H1 (cell line): ENCODE data around the gene MIPEP. TPM values are rescaled to one million over a fixed set of nuclear protein-coding genes. Genes with fewer than 3 reads are reported as not detected.

Experiments used
- CTCF ChIA-PET: fragments of 300-600 bp; sonication (Branson Sonifier 250); formaldehyde crosslinking; loops from one replicate; lab custom pipeline; 2021; ENCODE audit not compliant: partially characterized antibody; lab: Charles Lee
- POLR2A ChIA-PET: fragments of 300-600 bp; sonication (Branson Sonifier 250); formaldehyde crosslinking; loops from one replicate; lab custom pipeline; 2021; ENCODE audit warnings: inconsistent platforms; ENCODE audit not compliant: partially characterized antibody; lab: Charles Lee
- DNase-seq, 2 experiments: peaks; one replicate each; pipeline versions ENCODE4 v3.0.0 to v3.0.0-alpha.2; 2010 to 2022; ENCODE audit warnings: low spot score in 2 of 2, low read depth in 1 of 2, mixed read lengths in 1 of 2
- FAIRE-seq: peaks from 2 replicates; lab custom pipeline; 2011; peaks lifted over from hg19 to GRCh38; lab: Jason Lieb, UNC
- H2AFZ ChIP-seq: 2 replicates; pipeline ENCODE4 v1.8.1; 2012; ENCODE audit warnings: low read length, inconsistent platforms
- H2AK5ac ChIP-seq: 2 replicates; pipeline ENCODE4 v1.6.1; 2013; ENCODE audit warnings: low read depth, low read length
- H2BK120ac ChIP-seq: replicated peaks from 2 replicates; pipeline ENCODE3; 2013; ENCODE audit warnings: low read depth, low read length, inconsistent platforms
- H2BK12ac ChIP-seq: 2 replicates; pipeline ENCODE4 v1.6.1; 2013; ENCODE audit warnings: low read depth, low read length
- H2BK15ac ChIP-seq: 2 replicates; pipeline ENCODE4 v1.6.1; 2013; ENCODE audit warnings: low read length
- H2BK20ac ChIP-seq: 2 replicates; pipeline ENCODE4 v1.6.1; 2013; ENCODE audit warnings: low read length
- H2BK5ac ChIP-seq: 2 replicates; pipeline ENCODE4 v1.6.1; 2013; ENCODE audit warnings: low read depth, low read length
- H3K14ac ChIP-seq: 2 replicates; pipeline ENCODE4 v1.6.1; 2013; ENCODE audit warnings: inconsistent platforms; ENCODE audit not compliant: insufficient read length
- H3K18ac ChIP-seq: 2 replicates; pipeline ENCODE4 v1.6.1; 2013; ENCODE audit warnings: low read length; ENCODE audit errors: extremely low read depth
- H3K23ac ChIP-seq: 2 replicates; pipeline ENCODE4 v1.6.1; 2013; ENCODE audit warnings: inconsistent platforms; ENCODE audit not compliant: insufficient read length
- H3K23me2 ChIP-seq: 2 replicates; pipeline ENCODE4 v1.6.1; 2013; ENCODE audit warnings: low read depth, low read length
- H3K27ac ChIP-seq: 2 replicates; pipeline ENCODE4 v1.6.1; 2011; ENCODE audit warnings: low read depth, low read length, inconsistent platforms
- H3K27me3 ChIP-seq, 4 experiments: replicated peaks in 1 of 4; 1 replicate in 1 of 4; 2 replicates in 3 of 4; pipeline versions ENCODE4 v1.6.1 to v1.8.1; 2011 to 2013; ENCODE audit warnings: low read length in 3 of 4, mild to moderate bottlenecking in 3 of 4, inconsistent platforms in 2 of 4, mixed read lengths in 2 of 4, moderate library complexity in 1 of 4; ENCODE audit not compliant: control insufficient read depth in 3 of 4, insufficient read depth in 3 of 4; ENCODE audit errors: extremely low read depth in 1 of 4
- H3K36me3 ChIP-seq, 4 experiments: 2 replicates each; pipeline versions ENCODE4 v1.6.1 to v1.8.1; 2011 to 2013; ENCODE audit warnings: mild to moderate bottlenecking in 4 of 4, low read length in 3 of 4, moderate library complexity in 2 of 4, control low read depth in 1 of 4, inconsistent platforms in 1 of 4; ENCODE audit not compliant: insufficient read depth in 4 of 4, control insufficient read depth in 2 of 4
- H3K4ac ChIP-seq: replicated peaks from 2 replicates; pipeline ENCODE3; 2013; ENCODE audit warnings: low read length, low read depth, mixed read lengths, inconsistent platforms; ENCODE audit not compliant: insufficient read length
- H3K4me1 ChIP-seq, 4 experiments: replicated peaks in 1 of 4; 1 replicate in 1 of 4; 2 replicates in 3 of 4; pipeline versions ENCODE4 v1.6.1 to v1.8.1; 2011 to 2013; ENCODE audit warnings: low read length in 3 of 4, inconsistent platforms in 2 of 4, mixed read lengths in 1 of 4; ENCODE audit not compliant: insufficient read depth in 4 of 4, control insufficient read depth in 3 of 4
- H3K4me2 ChIP-seq, 2 experiments: 2 replicates each; pipeline versions ENCODE4 v1.6.1 to v1.8.1; 2011 to 2013; ENCODE audit warnings: low read depth in 2 of 2, low read length in 2 of 2, control low read depth in 1 of 2, inconsistent platforms in 1 of 2, mild to moderate bottlenecking in 1 of 2; ENCODE audit not compliant: insufficient read depth in 1 of 2
- H3K4me3 ChIP-seq, 4 experiments: fragments of 200-600, 300-600 bp in 1 of 4; sonication (generic), shearing (Covaris generic), sonication (Bioruptor Twin) in 1 of 4; 2 replicates each; pipeline versions ENCODE4 v1.5.1 to v1.8.1; 2011 to 2016; ENCODE audit warnings: low read length in 4 of 4, low read depth in 3 of 4, control low read depth in 2 of 4, inconsistent platforms in 2 of 4, mild to moderate bottlenecking in 2 of 4, mixed read lengths in 1 of 4, moderate library complexity in 1 of 4; ENCODE audit not compliant: insufficient read depth in 2 of 4; ENCODE audit errors: extremely low read depth in 1 of 4
- H3K56ac ChIP-seq: replicated peaks from 2 replicates; pipeline ENCODE3; 2013; ENCODE audit warnings: low read depth, mild to moderate bottlenecking, mixed read lengths, low read length, inconsistent platforms; ENCODE audit not compliant: insufficient read length
- H3K79me1 ChIP-seq: 2 replicates; pipeline ENCODE4 v1.6.1; 2013; ENCODE audit warnings: low read depth, low read length, control low read depth
- H3K79me2 ChIP-seq, 2 experiments: 2 replicates each; pipeline versions ENCODE4 v1.6.1 to v1.8.1; 2012 to 2013; ENCODE audit warnings: low read length in 2 of 2, mild to moderate bottlenecking in 2 of 2, inconsistent platforms in 1 of 2; ENCODE audit not compliant: insufficient read depth in 2 of 2, control insufficient read depth in 1 of 2
- H3K9ac ChIP-seq, 4 experiments: replicated peaks in 1 of 4; 1 replicate in 1 of 4; 2 replicates in 3 of 4; pipeline versions ENCODE4 v1.6.1 to v1.8.1; 2011 to 2013; ENCODE audit warnings: low read depth in 3 of 4, low read length in 3 of 4, control low read depth in 2 of 4, mild to moderate bottlenecking in 2 of 4, moderate library complexity in 2 of 4, inconsistent platforms in 1 of 4; ENCODE audit errors: extremely low read depth in 1 of 4
- H3K9me3 ChIP-seq, 2 experiments: 2 replicates each; pipeline versions ENCODE4 v1.6.1 to v1.8.1; 2012 to 2013; ENCODE audit warnings: mild to moderate bottlenecking in 2 of 2, moderate library complexity in 2 of 2, control low read depth in 1 of 2, inconsistent platforms in 1 of 2, low read depth in 1 of 2, low read length in 1 of 2, mixed read lengths in 1 of 2; ENCODE audit not compliant: insufficient read depth in 2 of 2
- H4K20me1 ChIP-seq, 2 experiments: replicated peaks in 1 of 2; 2 replicates each; pipeline versions ENCODE3 to v1.8.1; 2011 to 2013; ENCODE audit warnings: inconsistent platforms in 2 of 2, low read length in 2 of 2, mild to moderate bottlenecking in 1 of 2; ENCODE audit not compliant: insufficient read depth in 2 of 2, control insufficient read depth in 1 of 2
- H4K5ac ChIP-seq: 2 replicates; pipeline ENCODE4 v1.6.1; 2013; ENCODE audit warnings: low read length, low read depth, mixed read lengths, inconsistent platforms; ENCODE audit not compliant: insufficient read length
- H4K8ac ChIP-seq: 2 replicates; pipeline ENCODE4 v1.8.0; 2013; ENCODE audit warnings: mild to moderate bottlenecking, moderate library complexity, low read length, inconsistent platforms; ENCODE audit not compliant: insufficient read depth; ENCODE audit errors: extremely low read depth
- H4K91ac ChIP-seq: replicated peaks from 2 replicates; pipeline ENCODE3; 2013; ENCODE audit warnings: low read length, mixed read lengths, inconsistent platforms; ENCODE audit not compliant: insufficient read length
- CEBPB ChIP-seq: IDR thresholded peaks from 2 replicates; pipeline ENCODE4 v1.6.1; 2012; ENCODE audit warnings: low read depth, low read length
- CHD2 ChIP-seq: IDR thresholded peaks from 2 replicates; pipeline ENCODE4 v1.6.1; 2012; ENCODE audit warnings: low read length, improper control_type of control experiment
- CTCF ChIP-seq, 3 experiments: IDR thresholded peaks; 1 replicate in 2 of 3; 2 replicates in 1 of 3; pipeline versions ENCODE4 v1.5.1 to v1.6.1; 2011; ENCODE audit warnings: low read length in 3 of 3, mild to moderate bottlenecking in 3 of 3, inconsistent platforms in 2 of 3, low read depth in 1 of 3, moderate library complexity in 1 of 3; ENCODE audit not compliant: insufficient read depth in 1 of 3; ENCODE audit errors: control extremely low read depth in 1 of 3
- SP1 ChIP-seq: IDR thresholded peaks from 2 replicates; pipeline ENCODE4 v1.6.1; 2011; ENCODE audit warnings: low read depth, low read length
- ZNF274 ChIP-seq: IDR thresholded peaks from 2 replicates; pipeline ENCODE4 v1.7.0; 2012; ENCODE audit warnings: low read length, borderline replicate concordance; ENCODE audit errors: extremely low read depth
- WGBS, 2 experiments: shearing (Covaris generic) in 1 of 2; methylation state at CpG; one replicate each; pipeline versions ENCODE4 v1.1.6 to v1.1.7; 2013 to 2015; ENCODE audit warnings: low lambda C conversion rate in 2 of 2, mixed read lengths in 2 of 2, inconsistent platforms in 1 of 2, low coverage in 1 of 2, missing lambda C conversion rate in 1 of 2; ENCODE audit not compliant: insufficient replicate concordance in 2 of 2, insufficient coverage in 1 of 2, insufficient read length in 1 of 2; ENCODE audit errors: extremely low coverage in 1 of 2, missing lambda C conversion rate in 1 of 2; 5-methylcytosine and 5-hydroxymethylcytosine counted together
- polyA plus RNA-seq, 7 experiments: library from polyadenylated mRNA; depleted of rRNA in 3 of 7; stranded (reverse) in 5 of 7; unstranded in 2 of 7; fragments of >200 nt in 5 of 7; fragments of 200-250 nt in 2 of 7; gene quantifications; 1 replicate in 5 of 7; 2 replicates in 1 of 7; 4 replicates in 1 of 7; pipeline versions ENCODE4 v1.2.1 to v1.2.3, GENCODE V29; 2011 to 2013; ENCODE audit warnings: missing spikeins in 2 of 7, mixed read lengths in 2 of 7
- total RNA-seq: library from RNA; stranded (reverse); fragmentation: NEBNext Ultra II Directional; extraction: Animal tissue kit (Norgen Biotek cat#: 25700); gene quantifications from 2 replicates; pipeline ENCODE4 v1.2.1, GENCODE V29; 2021

The MIPEP gene
- total and polyA plus RNA-seq, 2 of the 8 experiments (the other 6 are each of a cell fraction or from before 2014, with no cell fraction given) = 24.0 to 24.2 TPM

GRCh38 chr13:23810685-23811240 is 78.4 kb downstream of the MIPEP start:
- 83% methylated on average over 7 of the region's 7 CpGs; no CpG with 5 or more reads in 1 of the 2 experiments for WGBS, 2 experiments
- Histone ChIP-seq H3K4me1 (peaks cover 0 to 6% (median 0%) of the 10 kb centered on the region in 4 experiments; a peak in 1 of 7 replicates), H3K4ac (no peak overlapping the region), H2AK5ac (no peak overlapping the region), H2BK12ac (no peak overlapping the region), H3K23me2 (no peaks in the 10 kb centered on the region), H3K79me1 (no peaks in the 10 kb centered on the region), H2AFZ (no peak overlapping the region), H2BK15ac (no peak overlapping the region), H3K36me3 (no peaks in the 10 kb centered on the region; a peak in 1 of 8 replicates), H3K79me2 (no peaks in the 10 kb centered on the region), H4K5ac (no peak overlapping the region), H2BK20ac (no peak overlapping the region), H3K14ac (no peak overlapping the region), H3K27ac (no peak overlapping the region), H4K91ac (no peak overlapping the region), H2BK5ac (no peak overlapping the region), H2BK120ac (no peak overlapping the region), H4K20me1 (no peaks in the 10 kb centered on the region), H3K27me3 (no peaks in the 10 kb centered on the region), H3K9ac (no peak overlapping the region), H3K23ac (no peak overlapping the region), H3K56ac (no peak overlapping the region), H3K18ac (no peak overlapping the region), H3K9me3 (no peaks in the 10 kb centered on the region), H3K4me3 (no peak overlapping the region), H4K8ac (no peak overlapping the region), H3K4me2 (no peak overlapping the region)
- CTCF ChIA-PET = interaction anchor here (0.6 to 2.2 kb wide), 11 partner anchors 10 to 459 kb away, joined by 3 to 7 read pairs (median 3); no protein-coding TSS in a partner anchor
- no peak for FAIRE-seq
- TF ChIP-seq ZNF274 (no peak), CHD2 (no peak), CEBPB (no peak), CTCF (IDR thresholded peaks at IDR 0.05; ENCODE audit: control extremely low read depth in 1 of 3, insufficient read depth in 1 of 3, low read depth in 1 of 3, low read length in 3 of 3) (peak in 1 of 3 experiments; percentile 21; a peak in 1 of 4 replicates), SP1 (no peak)
- no peak for DNase-seq
- POLR2A ChIA-PET = interaction anchor here (0.8 kb wide), 1 partner anchor 23 kb away, joined by 3 read pairs; no protein-coding TSS in a partner anchor
